HG03354 (cell line): ENCODE data around the gene UFC1.
A peak's percentile ranks its signal among the peaks of the same experiment; 100 is the strongest.

ENCODE experiments used
- ATAC-seq: cut with Tn5 transposase; IDR thresholded peaks from one replicate; pipeline ENCODE4 v1.9.1; 2021; ENCODE audit warnings: mild to moderate bottlenecking; ENCODE audit not compliant: unreplicated experiment, poor library complexity, severe bottlenecking

The UFC1 gene

DNA sequence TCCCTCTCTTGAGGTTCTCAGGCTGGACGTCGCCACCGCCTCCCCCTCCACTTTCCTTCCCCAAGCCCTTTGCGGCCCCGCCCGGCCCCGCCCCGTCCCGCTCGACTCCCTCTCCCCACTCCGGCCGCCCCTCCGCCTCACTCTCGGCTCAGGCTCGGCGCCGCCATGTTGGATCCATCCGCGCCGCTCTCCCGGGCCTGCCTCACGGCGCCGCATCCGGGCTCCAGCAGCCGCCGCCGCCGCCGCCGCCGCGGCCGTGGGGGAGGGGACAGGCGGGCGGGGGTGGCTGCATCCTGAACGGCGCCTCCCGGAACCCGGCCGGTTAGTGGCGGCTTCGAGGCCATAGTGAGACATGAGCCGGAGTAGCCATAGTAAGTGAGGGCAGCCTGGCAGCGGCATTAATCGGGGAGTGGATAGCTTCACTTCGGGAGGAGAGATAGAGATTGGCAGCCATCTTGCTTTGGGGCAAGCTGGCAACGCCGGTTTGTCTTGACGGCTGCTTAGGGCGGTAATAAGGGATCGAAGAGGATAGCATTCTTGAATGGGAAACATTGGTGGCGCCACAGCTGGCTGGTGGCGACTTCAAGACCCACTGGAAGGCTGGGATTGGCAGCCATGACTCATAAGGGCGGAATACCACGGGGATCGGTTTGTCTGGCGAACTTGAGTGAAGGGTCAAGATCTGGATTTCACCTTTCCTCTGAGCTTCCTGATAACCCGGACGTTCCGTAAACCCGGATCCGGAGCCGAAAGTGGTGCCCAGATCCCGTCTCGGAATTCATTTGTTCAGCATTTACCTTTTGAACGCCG lies 21.2 kb upstream of the UFC1 start, which contains the start of gene DEDD:
DEDD (minus strand) TSS at position 258 of the 810 bp plus-strand sequence. CDS start 8,205 bp downstream, outside the sequence.
- ATAC-seq: peak; percentile 96

DNA sequence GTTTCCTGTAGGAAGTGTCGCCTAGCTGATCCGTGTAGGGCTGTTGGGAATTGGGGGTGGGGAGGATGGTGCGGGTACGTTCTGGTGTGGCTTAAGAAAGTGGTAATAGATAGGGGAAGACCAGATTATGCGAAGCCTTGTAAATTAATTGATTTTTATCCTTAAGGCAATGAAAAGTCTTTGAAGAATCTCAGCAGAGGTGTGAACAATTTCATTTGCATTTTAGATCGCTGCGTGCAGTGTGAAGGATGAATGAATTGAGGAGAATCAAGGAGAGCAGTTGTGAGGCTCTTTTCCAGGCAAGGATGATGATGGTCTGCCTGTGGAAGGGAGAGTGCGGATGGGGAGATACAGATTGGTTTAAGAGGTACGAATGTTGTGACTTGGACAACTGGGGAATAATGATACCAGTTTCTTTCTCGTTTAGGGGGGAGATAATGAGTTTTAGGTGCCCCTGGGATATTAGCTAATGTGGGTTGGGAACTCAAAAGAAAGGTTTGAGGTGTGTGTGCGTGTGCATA lies 20.5 kb upstream of the UFC1 start:
- ATAC-seq: peak; percentile 13

DNA sequence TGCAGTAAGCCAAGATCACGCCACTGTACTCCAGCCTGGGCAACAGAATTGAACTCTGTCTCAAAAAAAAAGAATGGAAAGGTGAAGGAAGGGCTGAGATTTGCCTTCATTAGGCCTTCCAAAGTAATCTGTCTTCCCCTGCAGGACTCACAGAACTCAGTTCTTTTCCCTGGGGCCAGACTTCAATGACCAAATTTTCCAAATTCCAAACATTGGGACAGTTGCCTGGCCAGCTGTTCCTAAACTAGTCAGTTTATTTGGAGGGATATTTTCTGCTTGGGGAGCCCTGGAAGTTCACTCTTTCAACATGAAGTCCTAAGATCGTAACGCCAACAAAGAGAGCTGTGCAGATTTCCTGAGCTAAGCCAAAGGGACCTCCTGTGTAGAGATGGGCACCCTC lies 15.9 kb upstream of the UFC1 start:
- no peak for ATAC-seq

DNA sequence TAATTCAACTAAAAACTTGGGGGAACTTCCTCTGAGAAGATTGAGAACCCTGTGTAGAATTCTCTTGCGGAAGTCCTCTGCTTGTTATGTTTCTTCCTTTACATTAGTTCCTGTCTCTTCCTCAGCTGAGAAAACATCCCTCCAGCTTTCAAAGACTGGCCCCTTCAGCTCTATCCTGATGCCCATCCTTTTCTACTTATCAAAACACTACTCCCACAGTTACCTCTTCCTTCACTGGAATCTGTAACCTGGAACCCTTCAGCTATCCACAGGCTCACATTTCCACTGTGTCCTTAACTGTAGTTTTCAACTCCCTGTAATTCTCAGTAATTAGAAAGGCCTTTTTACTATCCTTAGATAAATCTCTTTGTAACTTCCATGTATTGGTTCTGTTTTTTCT lies 15.3 kb upstream of the UFC1 start:
- no peak for ATAC-seq

DNA sequence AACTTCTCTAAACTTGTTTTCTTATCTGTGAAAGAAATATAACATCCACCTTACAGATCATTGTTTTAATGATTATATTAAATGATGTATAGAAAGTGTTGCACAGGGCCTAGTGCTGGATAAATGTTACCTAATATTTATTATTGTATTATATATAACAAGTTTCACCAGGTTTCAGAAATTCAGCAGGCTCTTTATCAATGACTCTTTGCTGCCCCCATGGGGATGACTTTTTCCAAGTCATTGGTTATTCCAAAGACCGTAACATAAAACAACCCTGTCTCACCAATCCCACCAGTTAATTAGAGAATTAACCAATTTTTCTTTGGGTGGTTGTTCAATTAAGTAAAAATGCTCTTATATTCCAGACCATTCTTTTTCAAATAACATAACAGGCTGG lies 14.0 kb upstream of the UFC1 start:
- ATAC-seq: no peak

DNA sequence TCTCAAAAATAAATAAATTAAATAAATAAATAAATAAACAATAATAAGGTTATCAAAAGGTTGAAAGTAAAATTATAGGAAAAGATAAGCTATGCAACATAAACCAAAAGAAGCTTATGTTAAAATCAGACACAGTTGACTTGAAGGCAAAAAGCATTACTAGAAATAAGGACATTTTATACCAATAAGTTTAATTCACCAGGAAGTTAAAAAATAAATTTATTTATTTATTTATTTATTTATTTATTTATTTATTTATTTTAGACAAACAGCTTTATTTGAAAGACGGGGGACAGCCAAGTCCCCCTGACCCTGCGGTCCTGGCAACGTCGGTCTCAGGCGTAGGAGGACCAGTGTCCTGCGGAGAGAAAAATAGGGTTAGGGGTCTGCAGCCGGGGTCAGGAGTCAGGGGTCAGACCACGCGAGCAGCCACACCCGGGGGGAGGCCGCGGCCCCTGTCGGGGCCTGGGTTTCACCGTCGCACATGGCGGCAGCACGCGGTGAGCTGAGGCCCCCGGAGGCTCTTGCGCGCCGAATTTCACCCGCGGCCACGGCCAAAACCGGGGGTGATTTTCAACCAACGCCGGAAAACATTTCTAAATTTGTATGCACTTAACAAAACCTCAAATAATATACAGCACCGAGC lies 12.9 kb upstream of the UFC1 start:
- ATAC-seq: no peak

DNA sequence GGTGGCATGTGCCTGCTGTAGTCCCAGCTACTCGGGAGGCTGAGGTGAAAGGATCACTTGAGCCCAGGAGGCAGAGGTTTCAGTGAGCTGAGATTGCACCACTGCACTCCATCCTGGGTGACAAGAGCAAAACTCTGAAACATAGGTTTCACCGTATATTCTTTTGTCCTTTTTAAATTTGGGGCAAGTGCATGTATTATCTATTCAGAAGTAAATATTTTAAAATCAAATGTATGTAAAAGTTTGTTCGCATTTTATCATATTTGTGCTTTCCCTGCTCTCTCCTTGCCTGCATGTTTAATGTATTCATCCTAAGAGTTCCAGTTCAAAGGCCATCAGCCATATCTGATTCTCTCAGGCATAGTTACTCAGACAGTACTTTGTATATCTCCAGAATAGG lies 7.9 kb upstream of the UFC1 start:
- no peak for ATAC-seq

DNA sequence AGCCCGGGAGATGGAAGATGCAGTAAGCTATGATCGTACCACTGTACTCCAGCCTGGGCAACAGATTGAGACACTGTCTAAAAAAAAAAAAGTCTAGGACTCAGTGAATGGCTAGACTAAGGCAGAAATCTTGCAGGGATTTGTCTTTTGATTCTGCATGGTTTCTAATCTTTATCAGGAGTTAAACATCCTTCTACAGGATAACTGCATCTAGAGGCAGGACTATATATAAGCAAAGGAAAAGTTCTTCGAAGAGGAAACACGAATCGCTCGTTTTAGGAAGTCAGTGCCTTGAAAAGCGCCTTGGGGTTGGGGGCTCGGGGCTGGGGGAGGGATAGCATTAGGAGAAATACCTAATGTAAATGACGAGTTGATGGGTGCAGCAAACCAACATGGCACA lies 602 bp upstream of the UFC1 start:
- ATAC-seq: peak; percentile 19

DNA sequence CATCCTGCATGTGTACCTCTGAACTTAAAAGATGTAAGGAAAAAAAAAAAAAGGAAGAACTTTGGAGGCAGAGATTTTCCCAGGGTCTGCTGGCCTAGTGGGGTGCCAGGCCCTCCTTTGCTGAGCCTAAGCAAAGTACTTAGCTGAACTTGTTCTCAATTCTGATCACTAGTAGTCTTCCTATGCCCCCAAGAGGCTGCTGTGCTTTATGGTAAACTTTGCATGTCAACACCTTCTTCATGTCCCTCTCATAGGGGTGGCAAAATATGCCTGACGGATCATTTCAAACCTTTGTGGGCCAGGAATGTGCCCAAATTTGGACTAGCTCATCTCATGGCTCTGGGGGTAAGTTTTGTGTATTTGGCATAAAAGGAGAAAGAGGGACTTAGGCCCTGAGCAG lies 4.1 kb downstream of the UFC1 start:
- no peak for ATAC-seq

DNA sequence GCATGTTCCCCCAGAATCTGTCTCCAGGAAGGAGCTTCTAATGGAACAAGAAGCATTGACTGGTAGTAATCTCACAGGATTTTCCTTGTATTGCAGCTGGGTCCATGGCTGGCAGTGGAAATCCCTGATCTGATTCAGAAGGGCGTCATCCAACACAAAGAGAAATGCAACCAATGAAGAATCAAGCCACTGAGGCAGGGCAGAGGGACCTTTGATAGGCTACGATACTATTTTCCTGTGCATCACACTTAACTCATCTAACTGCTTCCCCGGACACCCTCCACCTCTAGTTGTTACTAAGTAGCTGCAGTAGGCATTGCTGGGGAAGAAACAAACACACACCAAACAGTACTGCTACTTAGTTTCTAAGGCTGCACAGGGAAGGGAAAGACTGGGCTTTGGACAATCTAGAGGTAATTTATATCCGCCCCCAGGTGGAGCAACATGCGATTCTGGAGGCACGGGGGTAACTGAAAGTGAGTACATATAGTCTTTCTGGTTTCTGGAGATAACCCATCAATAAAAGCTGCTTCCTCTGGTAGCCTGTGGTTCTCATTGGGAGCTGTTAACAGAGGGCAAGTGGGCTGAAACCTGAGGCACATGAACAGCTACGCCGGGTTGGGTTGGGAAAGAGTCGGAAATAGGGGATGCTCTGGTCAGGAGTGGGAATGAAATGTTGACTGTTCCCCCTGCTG lies 4.7 kb downstream of the UFC1 start:
- ATAC-seq: no peak

DNA sequence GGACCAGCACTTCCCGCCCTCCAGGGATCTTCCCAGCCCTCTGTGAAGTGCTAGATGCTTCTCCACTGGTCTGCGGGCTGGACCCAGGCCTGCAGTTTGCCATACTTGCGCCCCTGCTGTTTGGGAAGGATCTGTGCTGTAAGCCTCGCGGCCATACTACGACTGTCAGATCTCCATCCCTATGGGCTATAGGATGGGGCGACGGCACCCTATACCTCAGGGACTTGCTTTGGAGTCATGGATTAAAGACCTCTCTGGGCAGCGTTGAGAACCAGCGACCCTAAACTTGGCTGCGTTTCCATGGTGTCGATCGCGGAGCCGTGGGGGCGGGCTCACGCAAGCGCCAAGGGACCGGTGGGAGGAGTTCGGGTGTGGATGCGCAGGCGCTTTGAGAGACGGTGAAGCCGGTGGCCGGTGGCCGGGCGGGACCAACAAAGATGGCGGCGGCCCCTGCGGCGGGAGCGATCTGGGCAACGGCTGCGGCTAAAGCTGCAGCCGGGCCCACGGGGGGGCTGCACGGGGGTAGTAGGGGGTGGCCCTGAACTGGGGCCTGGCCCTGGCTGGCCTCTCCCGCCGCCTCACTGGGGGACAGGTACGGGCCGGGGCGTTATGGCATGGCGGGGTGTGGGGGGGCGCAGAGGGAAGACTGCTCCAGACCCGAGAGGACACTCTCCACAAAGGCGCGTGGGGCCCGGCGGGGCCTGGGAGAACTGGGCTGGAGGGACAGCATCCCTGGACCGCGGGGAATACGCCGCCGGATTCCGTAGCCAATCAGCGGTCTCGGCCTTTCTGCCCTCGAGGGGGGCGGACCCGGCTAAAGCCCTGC lies 5.5 kb downstream of the UFC1 start, which contains the start of gene USP21:
USP21 (plus strand) TSS at position 414 of the 826 bp plus-strand sequence. CDS start 1,141 bp downstream, outside the sequence.
- ATAC-seq: peak; percentile 88

DNA sequence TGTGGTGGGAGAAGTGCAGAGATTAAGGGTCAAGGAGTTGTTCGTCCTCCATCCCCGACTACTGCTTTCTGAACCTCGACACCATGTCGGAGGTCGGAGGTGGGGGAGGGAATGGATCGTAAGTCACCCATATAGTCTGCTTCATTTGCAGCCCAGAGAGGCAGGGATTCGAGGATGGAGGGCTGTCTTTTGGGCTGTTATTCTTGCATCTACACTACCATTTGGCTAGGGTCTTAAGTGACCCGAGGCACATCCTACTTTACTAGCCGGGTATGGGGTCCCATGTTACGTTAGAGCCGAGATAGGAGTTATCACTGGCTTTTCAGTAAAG lies 6.1 kb downstream of the UFC1 start:
- no peak for ATAC-seq

DNA sequence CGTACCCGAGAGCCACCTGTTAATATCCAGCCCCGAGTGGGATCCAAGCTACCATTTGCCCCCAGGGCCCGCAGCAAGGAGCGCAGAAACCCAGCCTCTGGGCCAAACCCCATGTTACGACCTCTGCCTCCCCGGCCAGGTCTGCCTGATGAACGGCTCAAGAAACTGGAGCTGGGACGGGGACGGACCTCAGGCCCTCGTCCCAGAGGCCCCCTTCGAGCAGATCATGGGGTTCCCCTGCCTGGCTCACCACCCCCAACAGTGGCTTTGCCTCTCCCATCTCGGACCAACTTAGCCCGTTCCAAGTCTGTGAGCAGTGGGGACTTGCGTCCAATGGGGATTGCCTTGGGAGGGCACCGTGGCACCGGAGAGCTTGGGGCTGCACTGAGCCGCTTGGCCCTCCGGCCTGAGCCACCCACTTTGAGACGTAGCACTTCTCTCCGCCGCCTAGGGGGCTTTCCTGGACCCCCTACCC lies 6.9 kb downstream of the UFC1 start:
- no peak for ATAC-seq

DNA sequence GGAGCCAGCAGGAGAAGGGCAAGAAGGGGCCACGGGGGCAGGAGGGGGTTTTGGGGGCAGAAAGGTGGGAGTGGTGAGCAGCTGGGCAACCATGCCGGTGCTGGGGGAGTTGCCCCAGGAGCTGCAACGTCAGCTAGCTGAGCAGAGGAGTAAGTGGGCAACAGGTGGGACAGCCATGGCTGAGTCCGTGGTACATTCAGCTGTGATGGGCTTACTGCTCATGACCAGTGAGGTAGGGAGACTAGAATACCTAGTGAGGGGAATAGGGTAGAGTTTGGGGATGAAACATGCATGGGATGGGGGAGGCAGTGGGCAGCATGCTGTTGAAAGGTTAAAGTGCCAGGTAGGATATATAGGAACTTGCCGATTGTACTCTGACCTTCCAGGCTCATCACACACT lies 7.9 kb downstream of the UFC1 start:
- ATAC-seq: no peak

DNA sequence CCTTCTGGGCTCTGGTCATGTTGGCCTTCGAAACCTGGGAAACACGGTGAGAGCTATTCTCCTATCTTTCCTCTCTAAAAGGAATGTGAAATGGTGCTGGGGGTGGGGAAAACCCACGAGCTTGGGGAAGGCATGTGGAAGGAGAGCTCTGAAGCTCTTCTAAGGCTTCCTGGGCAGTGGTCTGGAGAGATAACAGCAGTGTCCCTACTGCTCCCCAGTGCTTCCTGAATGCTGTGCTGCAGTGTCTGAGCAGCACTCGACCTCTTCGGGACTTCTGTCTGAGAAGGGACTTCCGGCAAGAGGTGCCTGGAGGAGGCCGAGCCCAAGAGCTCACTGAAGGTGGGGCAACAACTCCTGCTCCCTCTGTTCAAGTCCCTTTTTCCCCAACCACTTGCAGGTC lies 8.3 kb downstream of the UFC1 start:
- no peak for ATAC-seq

DNA sequence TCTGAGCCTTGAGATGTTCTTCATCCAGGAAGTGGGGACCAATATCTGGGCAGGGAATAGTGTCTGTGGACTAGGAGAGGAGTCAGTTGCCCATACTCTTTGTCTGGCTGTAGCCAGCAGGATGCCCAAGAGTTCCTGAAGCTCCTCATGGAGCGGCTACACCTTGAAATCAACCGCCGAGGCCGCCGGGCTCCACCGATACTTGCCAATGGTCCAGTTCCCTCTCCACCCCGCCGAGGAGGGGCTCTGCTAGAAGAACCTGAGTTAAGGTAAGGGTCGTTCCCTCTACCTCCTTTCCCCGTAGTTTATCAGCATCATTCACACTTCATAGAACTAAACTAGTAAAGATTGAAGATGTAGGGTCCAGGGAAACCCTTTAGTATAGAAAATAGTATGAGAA lies 9.0 kb downstream of the UFC1 start:
- no peak for ATAC-seq

DNA sequence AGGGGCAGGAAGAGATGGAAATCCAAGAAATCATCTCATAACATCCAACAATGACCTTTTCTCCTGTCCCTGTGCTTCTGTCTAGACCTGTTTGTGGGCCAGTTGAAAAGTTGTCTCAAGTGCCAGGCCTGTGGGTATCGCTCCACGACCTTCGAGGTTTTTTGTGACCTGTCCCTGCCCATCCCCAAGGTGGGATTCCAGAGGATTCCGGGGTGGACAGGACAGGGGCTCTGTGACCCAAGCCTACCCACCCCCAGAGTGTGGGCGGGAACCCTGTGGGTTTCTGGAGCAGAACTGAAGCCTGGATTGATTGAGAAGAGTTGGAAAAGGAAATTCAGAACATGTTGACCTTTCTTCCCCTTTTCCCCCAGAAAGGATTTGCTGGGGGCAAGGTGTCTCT lies 10.0 kb downstream of the UFC1 start:
- ATAC-seq: no peak

DNA sequence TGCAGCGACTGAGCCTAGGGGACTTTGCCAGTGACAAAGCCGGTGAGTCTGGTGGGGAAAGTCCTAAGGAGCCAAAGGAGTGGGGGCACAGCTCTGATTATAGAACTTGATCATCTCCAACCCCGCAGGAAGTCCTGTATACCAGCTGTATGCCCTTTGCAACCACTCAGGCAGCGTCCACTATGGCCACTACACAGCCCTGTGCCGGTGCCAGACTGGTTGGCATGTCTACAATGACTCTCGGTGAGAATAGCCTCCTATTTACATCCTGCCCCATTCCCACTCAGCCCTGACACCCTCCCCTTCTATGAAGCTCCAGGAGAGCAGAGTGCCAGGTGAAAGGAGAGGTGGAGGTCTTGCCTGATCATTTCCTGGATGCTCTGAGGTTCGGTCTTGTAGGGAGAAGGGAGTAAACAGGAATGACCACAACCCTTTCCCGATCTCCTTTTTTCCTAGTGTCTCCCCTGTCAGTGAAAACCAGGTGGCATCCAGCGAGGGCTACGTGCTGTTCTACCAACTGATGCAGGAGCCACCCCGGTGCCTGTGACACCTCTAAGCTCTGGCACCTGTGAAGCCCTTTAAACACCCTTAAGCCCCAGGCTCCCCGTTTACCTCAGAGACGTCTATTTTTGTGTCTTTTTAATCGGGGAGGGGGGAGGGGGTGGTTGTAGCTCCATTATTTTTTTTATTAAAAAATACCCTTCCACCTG lies 11.3 kb downstream of the UFC1 start:
- no peak for ATAC-seq
